ENCODE results near the gene BFSP2.

BFSP2 gene

DNA sequence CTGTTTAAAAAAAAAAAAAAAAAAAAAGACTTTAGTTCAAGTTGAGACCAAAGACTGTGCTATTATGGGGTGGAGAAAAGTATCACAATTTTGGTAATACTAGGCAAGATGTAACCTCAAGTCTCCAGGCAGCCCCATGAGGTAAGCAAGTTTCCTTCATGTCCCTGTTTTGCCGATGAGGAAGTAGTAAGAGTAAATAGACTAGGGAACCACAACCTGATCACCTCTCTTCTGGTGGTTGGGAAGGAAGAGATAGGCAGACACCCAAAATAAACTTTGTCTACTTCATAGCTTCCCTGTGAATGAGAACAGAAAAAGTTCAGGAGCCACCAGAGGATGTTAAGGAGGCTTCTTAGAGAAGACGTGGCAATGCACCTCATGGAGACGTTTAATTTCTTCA lies 123.9 kb downstream of the BFSP2 start:
- peak; percentile 18 to 24 for DNase-seq

Measured in inflammatory macrophage (primary cell).